PFSK-1 (cell line): ENCODE data around the gene MIDN.

Experiments used
- FOXP2 ChIP-seq: optimal IDR thresholded peaks from 2 replicates; pipeline ENCODE3; 2011; ENCODE audit warnings: borderline replicate concordance, control low read depth, inconsistent platforms; ENCODE audit not compliant: insufficient read depth; ENCODE audit errors: extremely low read length, extremely low read depth
- POLR2AphosphoS5 ChIP-seq: IDR thresholded peaks from 2 replicates; pipeline ENCODE4 v1.6.1; 2012; ENCODE audit warnings: low read depth, mild to moderate bottlenecking, control low read depth, low read length, moderate library complexity
- REST ChIP-seq, 2 experiments: IDR thresholded peaks; 2 replicates each; pipeline versions ENCODE4 v1.6.1 to v1.8.0; 2011 to 2012; ENCODE audit warnings: low read depth in 2 of 2, low read length in 2 of 2, control low read depth in 1 of 2, inconsistent platforms in 1 of 2, mild to moderate bottlenecking in 1 of 2, moderate library complexity in 1 of 2; ENCODE audit not compliant: insufficient read depth in 1 of 2
- SIN3A ChIP-seq: IDR thresholded peaks from 2 replicates; pipeline ENCODE4 v1.6.1; 2012; ENCODE audit warnings: mild to moderate bottlenecking, low read length, moderate library complexity, borderline replicate concordance; ENCODE audit not compliant: insufficient read depth
- TAF1 ChIP-seq: IDR thresholded peaks from 2 replicates; pipeline ENCODE4 v1.6.1; 2012; ENCODE audit warnings: low read length, control low read depth, borderline replicate concordance; ENCODE audit not compliant: insufficient read depth

The MIDN gene

DNA sequence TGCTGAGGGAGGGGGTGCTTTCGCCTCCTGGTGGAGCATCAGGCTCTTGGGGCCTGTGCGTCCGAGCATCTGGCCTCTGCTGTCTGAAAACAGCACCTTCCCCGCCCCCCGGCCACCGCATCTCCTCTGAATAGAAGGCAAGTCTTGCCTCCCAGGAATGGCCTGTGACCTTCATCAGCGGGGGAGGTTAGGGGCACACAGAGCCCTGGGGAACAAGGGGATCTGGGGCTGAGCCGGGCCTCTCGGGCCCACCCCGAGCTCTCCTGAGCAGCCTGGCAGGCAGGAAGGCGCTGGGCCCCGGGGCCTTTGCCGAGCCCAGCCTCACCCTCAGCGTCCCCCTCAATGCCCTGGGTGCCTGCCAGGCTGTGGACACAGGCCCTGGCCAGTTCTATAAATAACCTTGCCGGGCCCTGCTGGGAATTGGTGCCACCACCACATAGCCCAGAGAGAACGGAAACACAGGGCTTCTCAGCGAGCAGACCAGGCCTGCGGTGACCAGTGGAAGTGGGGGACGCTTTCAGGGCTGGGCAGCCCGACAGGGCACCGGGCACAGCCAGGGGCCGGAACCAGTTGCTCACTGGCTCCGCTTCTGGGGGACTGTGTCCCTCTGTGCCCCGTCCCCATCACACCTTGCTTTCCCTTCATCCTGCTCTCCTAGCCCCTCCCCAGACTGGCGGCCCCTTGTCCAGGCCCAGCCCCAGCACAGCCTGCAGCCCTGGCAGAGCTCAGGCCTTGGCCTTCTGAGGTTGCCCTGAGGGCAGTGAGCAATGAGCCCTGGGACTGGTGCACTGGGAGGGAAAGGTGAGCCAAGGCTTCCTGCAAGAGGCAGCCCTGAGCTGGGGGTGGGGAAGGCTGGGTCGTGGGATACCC lies 33.3 kb upstream of the MIDN start:
- TF ChIP-seq POLR2AphosphoS5 (no peak), TAF1 (no peak), SIN3A (no peak), FOXP2 (no peak), REST (IDR thresholded peaks at IDR 0.05; ENCODE audit: insufficient read depth in 1 of 2, low read depth in 2 of 2, low read length in 2 of 2) (no peak)

DNA sequence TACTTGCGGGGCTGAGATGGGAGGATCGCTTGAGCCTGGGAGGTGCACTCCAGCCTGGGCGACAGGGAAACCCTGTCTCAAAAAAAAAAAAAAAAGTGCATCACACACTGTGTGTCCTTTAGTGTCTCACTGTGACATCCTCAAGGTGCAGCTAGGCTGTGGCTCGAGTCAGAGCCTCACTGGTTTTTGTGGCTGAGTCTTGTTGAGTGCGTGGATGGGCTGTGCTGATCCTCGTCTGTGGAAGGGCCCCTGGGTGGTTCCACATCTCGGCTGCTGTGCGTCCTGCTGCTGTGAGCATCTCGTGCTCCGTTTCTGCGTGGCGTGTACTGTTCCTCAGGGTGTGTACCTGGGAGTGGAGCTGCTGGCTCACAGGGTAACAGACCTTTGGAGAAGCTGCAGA lies 31.6 kb upstream of the MIDN start:
- TF ChIP-seq TAF1 (no peak), POLR2AphosphoS5 (no peak), SIN3A (no peak), FOXP2 (no peak), REST (IDR thresholded peaks at IDR 0.05; ENCODE audit: insufficient read depth in 1 of 2, low read depth in 2 of 2, low read length in 2 of 2) (no peak)

- TF ChIP-seq SIN3A (no peak), POLR2AphosphoS5 (no peak), REST (IDR thresholded peaks at IDR 0.05; ENCODE audit: insufficient read depth in 1 of 2, low read depth in 2 of 2, low read length in 2 of 2) (no peak), FOXP2 (no peak), TAF1 (no peak)
Observed at GRCh38 chr19:1217366-1217765, 31.0 kb upstream of the MIDN start.

- TF ChIP-seq REST (IDR thresholded peaks at IDR 0.05; ENCODE audit: insufficient read depth in 1 of 2, low read depth in 2 of 2, low read length in 2 of 2) = no peak
- TF ChIP-seq TAF1 = no peak
- TF ChIP-seq POLR2AphosphoS5 = no peak
- no peak for TF ChIP-seq FOXP2
- no peak for TF ChIP-seq SIN3A
Observed at GRCh38 chr19:1218751-1219567, 29.4 kb upstream of the MIDN start.
